DND-41 (cell line): ENCODE results near the gene NTSR2.

ENCODE experiments used
- CTCF ChIP-seq: IDR thresholded peaks from 2 replicates; pipeline ENCODE4 v1.5.1; 2012; ENCODE audit warnings: borderline replicate concordance, low read length, moderate library complexity, mild to moderate bottlenecking; ENCODE audit not compliant: poor library complexity, severe bottlenecking; ENCODE audit errors: extremely low read depth
- EZH2 ChIP-seq: IDR thresholded peaks from 3 replicates; pipeline ENCODE4 v1.6.1; 2012; ENCODE audit warnings: borderline replicate concordance, low read depth, mild to moderate bottlenecking, moderate library complexity, low read length, inconsistent platforms; ENCODE audit not compliant: severe bottlenecking

DNA sequence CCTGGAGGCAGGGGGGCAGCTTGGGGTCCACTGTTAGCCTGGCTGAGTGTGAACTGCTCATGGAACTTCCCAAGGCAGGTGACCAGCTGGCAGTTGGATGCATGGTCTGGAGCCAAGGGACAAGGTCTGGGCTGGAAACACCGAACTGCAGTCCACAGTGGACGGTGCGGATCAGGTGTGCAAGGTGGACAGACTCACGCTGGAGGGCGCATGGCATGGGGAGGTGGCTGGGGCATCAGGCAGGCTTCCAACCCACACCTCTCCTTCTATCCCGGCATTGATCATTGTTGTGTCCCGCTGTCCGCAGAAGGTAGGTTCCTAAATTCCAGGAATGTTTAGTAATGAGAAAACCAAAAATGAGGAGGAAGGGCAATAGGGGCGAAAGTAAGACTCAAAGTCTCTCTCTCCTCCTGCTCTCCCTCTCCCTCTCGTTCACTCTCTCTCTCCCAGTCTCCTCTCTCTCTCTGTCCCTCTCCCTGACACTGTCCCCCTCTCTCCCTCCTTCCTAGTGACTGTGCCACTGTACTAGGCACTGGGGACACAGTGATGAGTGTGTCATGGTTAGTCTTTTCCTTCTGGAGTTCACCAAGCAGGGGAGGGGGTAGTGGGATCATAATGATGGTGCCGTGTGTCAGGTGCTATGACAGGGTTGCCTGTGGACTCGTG lies 46.1 kb upstream of the NTSR2 start:
- no peak for TF ChIP-seq CTCF
- no peak for TF ChIP-seq EZH2
